Measurements from ENCODE around the gene STAT3. TPM values are rescaled to one million over a fixed set of nuclear protein-coding genes. Genes with fewer than 3 reads are reported as not detected.
"Not testable (repeated sequence)": the region's sequence is repeated elsewhere in the genome, so short reads cannot be mapped to it uniquely, and the experiment has no call there.

STAT3 gene
- total RNA-seq, 1 experiment from 2014 or later: 60.5 TPM

DNA sequence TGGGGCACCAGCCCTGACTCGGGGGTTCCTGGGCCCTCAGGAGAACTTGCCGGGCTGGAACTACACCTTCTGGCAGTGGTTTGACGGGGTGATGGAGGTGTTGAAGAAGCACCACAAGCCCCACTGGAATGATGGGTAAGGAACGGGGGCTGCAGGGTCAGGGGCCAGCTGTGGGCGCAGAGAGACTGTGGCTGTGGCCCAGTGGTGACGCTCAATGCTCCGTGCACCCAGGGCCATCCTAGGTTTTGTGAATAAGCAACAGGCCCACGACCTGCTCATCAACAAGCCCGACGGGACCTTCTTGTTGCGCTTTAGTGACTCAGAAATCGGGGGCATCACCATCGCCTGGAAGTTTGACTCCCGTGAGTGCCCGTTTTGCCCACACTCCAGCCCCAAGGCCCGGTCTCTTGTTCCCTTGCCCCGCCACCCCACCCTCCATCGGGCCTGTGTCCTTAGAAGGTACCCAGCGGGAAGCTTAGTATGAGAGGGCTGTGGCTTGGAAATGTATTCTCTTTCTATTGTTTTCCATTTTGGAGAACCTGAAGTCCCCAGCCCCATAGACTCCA is 80.8 kb downstream of the STAT3 start:
- Histone ChIP-seq H3K4me1 (ENCODE audit: insufficient read depth, low read length, poor library complexity, severe bottlenecking) (peaks cover 7% of the 10 kb centered on the region), H3K27ac (ENCODE audit: low read depth, low read length, poor library complexity, severe bottlenecking) (no peak overlapping the region), H3K36me3 (ENCODE audit: insufficient read depth, low read length, poor library complexity, severe bottlenecking) (no peaks in the 10 kb centered on the region), H3K9me3 (ENCODE audit: low read depth, low read length, poor library complexity, severe bottlenecking) (no peaks in the 10 kb centered on the region), H3K27me3 (replicated peaks; ENCODE audit: insufficient read depth, low read depth, low read length, poor library complexity) (no peaks in the 10 kb centered on the region), H3K4me3 (ENCODE audit: low read depth, low read length, poor library complexity, severe bottlenecking) (no peak overlapping the region)
- ChIA-PET CTCF (interaction anchor here (0.9 kb wide), 1 partner anchor 96 kb away, joined by 3 read pairs; no protein-coding TSS in a partner anchor), POLR2A (ENCODE audit: low non-redundant PET) (interaction anchor here (0.6 kb wide), 1 partner anchor 527 kb away, joined by 14 read pairs; no protein-coding TSS in a partner anchor)
- intact Hi-C loops (cut with micrococcal nuclease; ENCODE audit: unreplicated experiment): no loop called here
- BruUV-seq (replicated peaks): no TSS peak
- TF ChIP-seq EZH2 (IDR thresholded peaks at IDR 0.05; ENCODE audit: borderline replicate concordance, low read depth, low read length, poor library complexity, severe bottlenecking): no peak
- TF ChIP-seq, protein P1, sequence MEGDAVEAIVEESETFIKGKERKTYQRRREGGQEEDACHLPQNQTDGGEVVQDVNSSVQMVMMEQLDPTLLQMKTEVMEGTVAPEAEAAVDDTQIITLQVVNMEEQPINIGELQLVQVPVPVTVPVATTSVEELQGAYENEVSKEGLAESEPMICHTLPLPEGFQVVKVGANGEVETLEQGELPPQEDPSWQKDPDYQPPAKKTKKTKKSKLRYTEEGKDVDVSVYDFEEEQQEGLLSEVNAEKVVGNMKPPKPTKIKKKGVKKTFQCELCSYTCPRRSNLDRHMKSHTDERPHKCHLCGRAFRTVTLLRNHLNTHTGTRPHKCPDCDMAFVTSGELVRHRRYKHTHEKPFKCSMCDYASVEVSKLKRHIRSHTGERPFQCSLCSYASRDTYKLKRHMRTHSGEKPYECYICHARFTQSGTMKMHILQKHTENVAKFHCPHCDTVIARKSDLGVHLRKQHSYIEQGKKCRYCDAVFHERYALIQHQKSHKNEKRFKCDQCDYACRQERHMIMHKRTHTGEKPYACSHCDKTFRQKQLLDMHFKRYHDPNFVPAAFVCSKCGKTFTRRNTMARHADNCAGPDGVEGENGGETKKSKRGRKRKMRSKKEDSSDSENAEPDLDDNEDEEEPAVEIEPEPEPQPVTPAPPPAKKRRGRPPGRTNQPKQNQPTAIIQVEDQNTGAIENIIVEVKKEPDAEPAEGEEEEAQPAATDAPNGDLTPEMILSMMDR (conservative IDR thresholded peaks at IDR 0.05; ENCODE audit: low read depth, low read length): no peak
- no peak for DNase-seq (ENCODE audit: low spot score)

DNA sequence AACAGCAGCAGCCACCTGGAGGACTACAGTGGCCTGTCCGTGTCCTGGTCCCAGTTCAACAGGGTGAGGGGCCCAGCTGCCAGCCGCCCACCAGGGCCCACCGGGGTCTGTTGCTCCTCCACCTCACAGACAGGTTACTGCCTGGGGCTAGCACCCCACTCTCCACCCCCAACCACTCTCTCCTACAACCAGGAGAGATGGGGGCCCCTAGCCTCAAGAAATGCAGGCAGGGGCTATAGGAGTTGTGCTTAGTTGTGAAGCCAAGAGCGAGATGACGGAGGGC is 81.9 kb downstream of the STAT3 start:
- no peak for TF ChIP-seq EZH2 (IDR thresholded peaks at IDR 0.05; ENCODE audit: borderline replicate concordance, low read depth, low read length, poor library complexity, severe bottlenecking)
- DNase-seq (ENCODE audit: low spot score): no peak
- POLR2A ChIA-PET (ENCODE audit: low non-redundant PET): no interaction called here
- Histone ChIP-seq H3K27ac (ENCODE audit: low read depth, low read length, poor library complexity, severe bottlenecking) (no peak overlapping the region), H3K9me3 (ENCODE audit: low read depth, low read length, poor library complexity, severe bottlenecking) (no peaks in the 10 kb centered on the region), H3K27me3 (replicated peaks; ENCODE audit: insufficient read depth, low read depth, low read length, poor library complexity) (no peaks in the 10 kb centered on the region), H3K4me3 (ENCODE audit: low read depth, low read length, poor library complexity, severe bottlenecking) (no peak overlapping the region), H3K36me3 (ENCODE audit: insufficient read depth, low read length, poor library complexity, severe bottlenecking) (no peaks in the 10 kb centered on the region), H3K4me1 (ENCODE audit: insufficient read depth, low read length, poor library complexity, severe bottlenecking) (no peaks in the 10 kb centered on the region)
- CTCF ChIA-PET: no interaction called here
- BruUV-seq (replicated peaks): no TSS peak
- intact Hi-C loops (cut with micrococcal nuclease; ENCODE audit: unreplicated experiment): no loop called here

DNA sequence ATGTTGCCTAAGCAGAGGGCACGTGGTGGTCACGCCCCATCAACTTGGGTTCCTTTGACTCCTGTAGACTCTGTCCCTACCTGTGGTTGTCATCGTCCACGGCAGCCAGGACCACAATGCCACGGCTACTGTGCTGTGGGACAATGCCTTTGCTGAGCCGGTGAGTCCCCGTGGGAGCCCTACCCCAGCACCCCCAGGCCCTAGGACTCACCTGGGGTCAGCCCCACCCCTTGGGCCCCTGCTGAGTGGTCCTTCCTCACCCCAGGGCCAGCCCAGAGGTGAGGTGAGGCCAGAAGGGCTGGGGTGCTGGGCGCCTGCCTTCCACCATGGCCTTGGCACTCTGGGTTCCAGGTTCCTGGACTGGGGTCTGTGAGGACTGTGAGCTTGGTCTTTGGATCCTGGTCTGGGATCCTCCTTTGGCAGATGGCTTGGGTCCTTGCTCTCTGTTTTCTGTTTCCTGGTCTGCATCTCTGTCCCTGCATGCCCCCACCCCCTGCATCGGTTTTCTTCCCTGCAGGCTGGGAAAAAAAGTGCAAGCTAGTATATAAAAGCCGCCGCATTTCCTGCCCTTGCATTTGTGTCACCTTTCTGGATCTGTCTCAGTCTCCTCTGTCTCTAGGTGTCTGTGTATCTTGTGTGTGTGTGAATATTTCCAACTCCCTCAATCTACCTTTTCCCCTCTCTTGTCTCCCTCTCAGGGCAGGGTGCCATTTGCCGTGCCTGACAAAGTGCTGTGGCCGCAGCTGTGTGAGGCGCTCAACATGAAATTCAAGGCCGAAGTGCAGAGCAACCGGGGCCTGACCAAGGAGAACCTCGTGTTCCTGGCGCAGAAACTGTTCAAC is 82.5 kb downstream of the STAT3 start:
- TF ChIP-seq, protein P1 (conservative IDR thresholded peaks at IDR 0.05; ENCODE audit: low read depth, low read length): no peak
- no peak for TF ChIP-seq EZH2 (IDR thresholded peaks at IDR 0.05; ENCODE audit: borderline replicate concordance, low read depth, low read length, poor library complexity, severe bottlenecking)
- CTCF ChIA-PET: no interaction called here
- BruUV-seq (replicated peaks): no TSS peak

DNA sequence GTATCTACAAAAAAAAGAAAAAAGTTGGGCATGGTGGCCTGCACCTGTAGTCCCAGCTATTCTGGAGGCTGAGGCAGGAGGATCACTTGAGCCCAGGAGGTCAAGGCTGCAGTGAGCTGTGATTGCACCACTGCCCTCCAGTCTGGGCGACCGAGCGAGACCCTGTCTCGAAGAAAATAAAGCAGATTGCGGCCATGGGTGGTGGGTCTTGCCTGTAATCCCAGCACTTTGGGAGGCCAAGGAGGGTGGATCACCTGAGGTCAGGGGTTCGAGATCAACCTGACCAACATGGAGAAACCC is 83.3 kb downstream of the STAT3 start:
- H3K27me3 ChIP-seq (replicated peaks; ENCODE audit: insufficient read depth, low read depth, low read length, poor library complexity); intact Hi-C loops (cut with micrococcal nuclease; ENCODE audit: unreplicated experiment); H3K27ac ChIP-seq (ENCODE audit: low read depth, low read length, poor library complexity, severe bottlenecking); BruUV-seq (replicated peaks); H3K4me1 ChIP-seq (ENCODE audit: insufficient read depth, low read length, poor library complexity, severe bottlenecking); DNase-seq (ENCODE audit: low spot score); H3K36me3 ChIP-seq (ENCODE audit: insufficient read depth, low read length, poor library complexity, severe bottlenecking); POLR2A ChIA-PET (ENCODE audit: low non-redundant PET); H3K9me3 ChIP-seq (ENCODE audit: low read depth, low read length, poor library complexity, severe bottlenecking); H3K4me3 ChIP-seq (ENCODE audit: low read depth, low read length, poor library complexity, severe bottlenecking); CTCF ChIA-PET: not testable (repeated sequence)

More for the DNA sequence above, 82.5 kb downstream of the STAT3 start:
- Histone ChIP-seq H3K27me3 (replicated peaks; ENCODE audit: insufficient read depth, low read depth, low read length, poor library complexity) (no peaks in the 10 kb centered on the region), H3K9me3 (ENCODE audit: low read depth, low read length, poor library complexity, severe bottlenecking) (no peaks in the 10 kb centered on the region), H3K4me3 (ENCODE audit: low read depth, low read length, poor library complexity, severe bottlenecking) (no peak overlapping the region), H3K27ac (ENCODE audit: low read depth, low read length, poor library complexity, severe bottlenecking) (no peak overlapping the region), H3K36me3 (ENCODE audit: insufficient read depth, low read length, poor library complexity, severe bottlenecking) (no peaks in the 10 kb centered on the region), H3K4me1 (ENCODE audit: insufficient read depth, low read length, poor library complexity, severe bottlenecking) (no peaks in the 10 kb centered on the region)
- DNase-seq (ENCODE audit: low spot score): no peak
- POLR2A ChIA-PET (ENCODE audit: low non-redundant PET): no interaction called here
- intact Hi-C loops (cut with micrococcal nuclease; ENCODE audit: unreplicated experiment): no loop called here

Data from A673 (cell line).